Mucosa of stomach (tissue), 1 donor: ENCODE measurements around the gene MYT1.

Experiments used
- H3K27me3 ChIP-seq: one replicate; pipeline ENCODE4 v1.7.0; 2013; ENCODE audit warnings: mild to moderate bottlenecking, low read length; ENCODE audit not compliant: control insufficient read depth, insufficient read depth
- H3K36me3 ChIP-seq: one replicate; pipeline ENCODE4 v1.7.0; 2013; ENCODE audit warnings: low read length; ENCODE audit not compliant: control insufficient read depth, insufficient read depth
- H3K4me1 ChIP-seq: one replicate; pipeline ENCODE4 v1.7.0; 2013; ENCODE audit warnings: mild to moderate bottlenecking, low read length; ENCODE audit not compliant: control insufficient read depth, insufficient read depth
- H3K4me3 ChIP-seq: one replicate; pipeline ENCODE4 v1.7.0; 2013; ENCODE audit warnings: low read length
- H3K9ac ChIP-seq: one replicate; pipeline ENCODE4 v1.7.0; 2013; ENCODE audit warnings: mild to moderate bottlenecking, low read length, moderate library complexity
- H3K9me3 ChIP-seq: one replicate; pipeline ENCODE4 v1.7.0; 2013; ENCODE audit warnings: mild to moderate bottlenecking, low read length, moderate library complexity; ENCODE audit not compliant: control insufficient read depth
- donor health status: Pancreatic carcinoma.

The MYT1 gene

DNA sequence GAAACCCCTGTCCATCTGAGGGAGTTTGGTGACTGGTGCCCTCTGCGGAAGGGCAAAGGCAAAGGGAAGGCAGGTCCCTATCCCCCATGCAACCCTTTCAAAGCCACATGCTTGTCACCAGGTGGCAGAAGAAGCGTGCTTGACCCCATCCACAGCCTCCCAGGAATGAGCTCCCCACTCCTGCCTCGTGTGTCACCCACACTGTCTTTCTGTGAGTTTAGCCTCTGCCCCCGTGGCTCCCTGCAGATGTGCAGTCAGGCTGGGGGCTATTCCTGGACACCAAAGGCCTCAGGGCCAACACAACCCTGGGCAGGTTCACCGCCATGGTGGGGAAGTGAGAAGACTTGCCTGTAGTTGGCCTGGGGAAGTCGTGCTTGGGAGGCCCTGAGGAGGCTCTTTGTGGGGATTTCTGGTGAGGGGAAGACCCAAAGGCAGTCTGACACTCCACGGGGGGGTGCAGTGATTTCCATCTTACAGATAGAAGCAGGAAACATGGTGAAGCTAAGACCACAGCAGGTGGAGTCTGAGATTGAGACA, 74.7 kb downstream of the MYT1 start:
- H3K4me3 ChIP-seq, result no peak overlapping the region
- H3K9ac ChIP-seq, result no peak overlapping the region
- H3K36me3 ChIP-seq, result no peaks in the 10 kb centered on the region
- no peaks in the 10 kb centered on the region for H3K4me1 ChIP-seq
- H3K27me3 ChIP-seq, result no peaks in the 10 kb centered on the region
- H3K9me3 ChIP-seq, result no peaks in the 10 kb centered on the region

GRCh38 chr20:64239449-64240242, 75.4 kb downstream of the MYT1 start:
- H3K9me3 ChIP-seq, result no peaks in the 10 kb centered on the region
- no peak overlapping the region for H3K9ac ChIP-seq
- no peaks in the 10 kb centered on the region for H3K4me1 ChIP-seq
- peaks cover 2% of the 10 kb centered on the region for H3K27me3 ChIP-seq
- H3K4me3 ChIP-seq, result no peak overlapping the region
- no peaks in the 10 kb centered on the region for H3K36me3 ChIP-seq

DNA sequence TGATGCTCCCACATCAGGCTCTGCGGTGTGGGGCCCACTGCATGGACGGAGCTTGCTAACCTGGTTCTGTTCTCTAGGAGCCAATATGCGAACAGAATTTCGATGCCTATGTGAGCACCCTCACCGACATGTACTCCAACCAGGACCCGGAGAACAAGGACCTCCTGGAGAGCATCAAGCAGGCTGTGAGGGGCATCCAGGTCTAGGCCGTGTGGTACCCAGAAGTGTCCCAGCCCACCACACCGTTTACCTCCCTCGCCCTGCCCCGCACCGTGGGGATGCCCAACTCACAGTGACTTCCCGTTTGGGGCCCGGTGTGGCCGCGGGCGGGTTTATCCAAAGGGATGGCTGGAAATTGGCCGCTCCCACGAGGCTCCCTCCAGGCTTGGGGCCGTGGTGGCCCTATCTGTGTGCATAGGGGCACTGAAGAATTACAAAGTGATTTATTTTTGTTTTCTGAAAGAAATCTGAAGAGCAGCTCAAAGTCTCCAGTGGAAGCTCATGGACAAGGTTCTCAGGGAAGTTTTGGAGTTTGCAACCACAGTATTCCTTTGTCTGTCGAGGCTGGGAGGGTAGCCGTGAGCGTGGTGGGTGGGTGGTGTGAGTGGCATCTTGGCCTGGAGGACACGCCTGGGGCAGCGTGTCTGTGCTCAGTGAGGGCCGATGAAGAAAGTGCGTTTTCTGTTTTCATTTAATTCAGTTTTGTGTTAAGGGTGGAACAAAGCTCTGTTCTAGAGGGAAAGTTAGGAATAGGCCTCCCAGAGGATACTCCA, 76.2 kb downstream of the MYT1 start:
- no peak overlapping the region for H3K9ac ChIP-seq

DNA sequence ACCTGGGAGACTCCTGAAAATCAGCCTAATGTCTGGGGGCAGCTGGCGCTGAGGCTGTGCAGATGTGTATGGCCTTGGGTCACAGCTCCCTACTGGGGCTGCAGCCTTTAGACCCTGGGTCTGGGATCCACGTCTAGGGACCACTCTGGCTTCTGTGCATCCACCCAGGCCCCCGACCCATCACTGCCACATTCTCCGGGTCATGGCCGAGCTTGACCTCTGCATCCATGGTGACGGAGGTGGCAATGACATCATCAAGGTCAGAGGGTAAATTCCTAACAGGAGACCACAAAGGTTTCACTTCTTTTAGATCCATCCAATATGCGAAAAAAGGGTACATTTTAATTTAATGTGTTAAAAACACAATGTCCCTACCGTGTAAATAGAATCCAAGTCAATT, 76.8 kb downstream of the MYT1 start:
- H3K27me3 ChIP-seq, result peaks cover 15% of the 10 kb centered on the region
- H3K36me3 ChIP-seq, result no peaks in the 10 kb centered on the region
- H3K9ac ChIP-seq, result no peak overlapping the region
- H3K4me1 ChIP-seq, result no peaks in the 10 kb centered on the region
- no peak overlapping the region for H3K4me3 ChIP-seq
- H3K9me3 ChIP-seq, result no peaks in the 10 kb centered on the region

More for the DNA sequence above, 76.2 kb downstream of the MYT1 start:
- Histone ChIP-seq H3K36me3 (no peaks in the 10 kb centered on the region), H3K9me3 (no peaks in the 10 kb centered on the region), H3K4me1 (no peaks in the 10 kb centered on the region), H3K4me3 (no peak overlapping the region), H3K27me3 (peaks cover 9% of the 10 kb centered on the region)

DNA sequence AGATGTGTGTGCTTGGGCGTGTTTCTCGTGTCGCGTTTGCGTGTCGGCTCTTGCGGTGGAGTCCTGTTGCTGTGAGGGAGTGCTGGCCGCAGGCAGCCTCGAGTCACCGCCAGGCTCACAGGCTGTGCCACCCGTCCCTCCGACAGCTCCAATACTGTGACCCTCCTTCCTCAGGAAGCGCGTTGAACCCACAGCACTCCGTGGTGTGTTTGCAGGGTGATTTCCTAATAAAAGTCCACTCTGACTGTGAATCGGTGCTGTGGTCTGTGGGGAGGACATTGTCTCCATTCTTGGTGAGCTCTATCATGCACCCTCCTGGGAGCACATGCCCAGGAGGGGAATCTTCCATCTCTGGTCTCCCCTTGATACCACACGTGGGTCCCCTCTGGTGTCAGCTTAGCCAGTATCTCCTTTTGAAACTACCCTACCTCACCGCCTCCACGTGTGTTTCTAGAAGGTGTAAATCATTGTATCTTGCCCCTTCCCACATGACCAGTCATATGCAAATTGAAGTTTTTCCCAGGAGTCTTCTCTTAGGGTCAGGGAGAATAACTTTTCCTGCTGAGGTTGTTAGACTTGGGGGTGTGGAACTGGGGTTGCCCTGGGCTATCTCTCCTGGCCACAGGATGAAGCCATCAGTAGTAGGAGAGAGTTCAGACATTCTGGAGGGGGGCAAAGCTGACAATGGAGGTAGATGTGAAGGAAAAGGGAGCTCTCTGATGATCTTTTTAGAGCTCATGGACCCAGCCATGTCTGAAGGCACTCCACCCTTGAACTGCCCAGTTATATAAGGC, 77.9 kb downstream of the MYT1 start:
- Histone ChIP-seq H3K9me3 (no peaks in the 10 kb centered on the region), H3K4me1 (no peaks in the 10 kb centered on the region), H3K36me3 (no peaks in the 10 kb centered on the region), H3K4me3 (no peak overlapping the region), H3K9ac (no peak overlapping the region), H3K27me3 (peaks cover 17% of the 10 kb centered on the region)

DNA sequence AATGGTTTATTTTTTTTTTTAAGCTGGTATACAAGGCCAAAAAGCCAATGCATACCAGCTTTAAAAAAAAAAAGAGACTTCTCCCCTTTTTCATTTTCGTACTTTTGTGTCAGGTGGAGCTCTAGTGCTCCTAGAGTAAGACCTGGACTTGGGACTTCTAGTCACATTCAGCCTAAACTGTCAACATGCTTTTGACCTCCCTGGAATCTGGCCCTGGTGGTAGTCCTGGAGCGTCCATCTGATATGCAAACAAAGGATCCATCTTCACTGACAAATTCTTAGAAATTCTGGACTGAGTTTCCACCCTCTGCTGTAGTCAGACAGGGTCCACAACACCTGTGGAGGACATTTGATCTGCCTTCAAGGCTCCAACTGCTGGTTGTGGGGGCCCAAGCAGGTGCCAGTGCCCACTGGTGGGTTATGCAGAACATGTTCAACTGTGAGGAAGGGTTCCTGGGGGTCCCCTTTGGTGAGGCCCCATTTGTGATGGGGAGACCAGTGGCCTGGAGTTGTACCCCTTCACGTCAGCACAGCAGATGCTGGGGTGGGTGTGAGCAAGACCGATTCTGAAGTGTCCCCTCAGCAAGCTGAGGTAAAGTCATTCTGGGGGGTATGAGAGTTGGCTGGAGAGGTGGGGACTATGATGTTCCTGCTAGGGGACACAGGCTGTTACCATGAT, 78.7 kb downstream of the MYT1 start:
- no peak overlapping the region for H3K4me3 ChIP-seq

DNA sequence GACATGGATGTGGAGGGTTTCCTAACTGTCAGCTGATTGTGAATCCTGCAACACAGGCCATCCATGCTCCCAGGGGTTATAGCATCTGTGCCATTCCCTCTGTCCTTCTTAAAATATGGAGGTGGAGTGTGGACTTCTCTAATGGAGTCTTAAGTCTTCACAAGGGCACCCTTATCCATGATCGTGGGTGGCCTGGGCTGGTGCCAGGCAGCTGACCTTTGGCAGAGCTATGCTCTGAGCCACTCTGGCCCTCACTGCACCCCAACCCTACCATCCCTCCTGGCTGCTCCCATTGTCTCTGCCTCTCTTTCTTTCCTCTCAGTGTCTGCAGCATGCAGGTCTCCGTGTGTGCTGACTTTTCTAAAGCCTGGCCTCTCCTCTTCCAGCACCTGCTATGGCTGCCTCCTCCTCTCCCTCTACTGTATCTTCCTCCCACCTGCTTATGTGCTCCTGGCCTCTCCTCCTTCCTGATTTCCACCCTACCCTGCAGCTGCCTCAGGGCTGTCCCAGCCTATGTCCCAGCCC, 80.1 kb downstream of the MYT1 start:
- Histone ChIP-seq H3K4me1 (no peaks in the 10 kb centered on the region), H3K4me3 (no peak overlapping the region), H3K36me3 (no peaks in the 10 kb centered on the region), H3K27me3 (peaks cover 17% of the 10 kb centered on the region), H3K9me3 (no peaks in the 10 kb centered on the region), H3K9ac (no peak overlapping the region)

More for the DNA sequence above, 78.7 kb downstream of the MYT1 start:
- no peaks in the 10 kb centered on the region for H3K9me3 ChIP-seq
- H3K36me3 ChIP-seq, result no peaks in the 10 kb centered on the region
- H3K4me1 ChIP-seq, result no peaks in the 10 kb centered on the region
- H3K9ac ChIP-seq, result no peak overlapping the region
- H3K27me3 ChIP-seq, result peaks cover 17% of the 10 kb centered on the region

- no peak overlapping the region for H3K9ac ChIP-seq
- H3K36me3 ChIP-seq, result no peaks in the 10 kb centered on the region
- H3K4me3 ChIP-seq, result no peak overlapping the region
Measured at GRCh38 chr20:64244870-64245603, 80.8 kb downstream of the MYT1 start.

GRCh38 chr20:64245746-64246595, 81.7 kb downstream of the MYT1 start:
- H3K27me3 ChIP-seq, result peaks cover 17% of the 10 kb centered on the region
- no peaks in the 10 kb centered on the region for H3K36me3 ChIP-seq

More at GRCh38 chr20:64244870-64245603, 80.8 kb downstream of the MYT1 start:
- Histone ChIP-seq H3K9me3 (no peaks in the 10 kb centered on the region), H3K27me3 (peaks cover 17% of the 10 kb centered on the region), H3K4me1 (no peaks in the 10 kb centered on the region)

GRCh38 chr20:64246616-64247306, 82.5 kb downstream of the MYT1 start:
- H3K9ac ChIP-seq, result no peak overlapping the region
- peaks cover 17% of the 10 kb centered on the region for H3K27me3 ChIP-seq
- no peak overlapping the region for H3K4me3 ChIP-seq
- H3K4me1 ChIP-seq, result no peaks in the 10 kb centered on the region
- no peaks in the 10 kb centered on the region for H3K9me3 ChIP-seq
- no peaks in the 10 kb centered on the region for H3K36me3 ChIP-seq

More at GRCh38 chr20:64245746-64246595, 81.7 kb downstream of the MYT1 start:
- Histone ChIP-seq H3K9ac (no peak overlapping the region), H3K4me3 (no peak overlapping the region), H3K9me3 (no peaks in the 10 kb centered on the region), H3K4me1 (no peaks in the 10 kb centered on the region)
